Measurements from ENCODE around the gene CD55. TPM values are rescaled to one million over a fixed set of nuclear protein-coding genes. Genes with fewer than 3 reads are reported as not detected.
A peak's percentile ranks its signal among the peaks of the same experiment; 100 is the strongest.

CD55 gene
- total and polyA plus RNA-seq, 5 donors from 2014 or later = 45.4 to 120 (median 55.5) TPM

GRCh38 chr1:207306603-207307002 lies 14.9 kb upstream of the CD55 start:
- Mint-ChIP-seq H3K27ac (no peak overlapping the region), H3K27me3 (peaks cover 6% of the 10 kb centered on the region), H3K4me1 (peaks cover 14 to 27% (median 22%) of the 10 kb centered on the region in 4 donors), H3K9me3 (peaks cover 0 to 7% (median 0%) of the 10 kb centered on the region in 7 donors), H3K4me3 (no peak overlapping the region), H3K36me3 (peaks cover 7% of the 10 kb centered on the region)
- H3K27ac ChIP-seq (ENCODE audit: insufficient read depth, low read length, poor library complexity, severe bottlenecking) = no peak overlapping the region
- no peak overlapping the region for H3K4me3 ChIP-seq (ENCODE audit: low read depth, low read length)
- DNase-seq (no peak), ATAC-seq (ENCODE audit: low read depth in 2 of 2) (no peak)
- peaks cover 13% of the 10 kb centered on the region for H3K4me1 ChIP-seq (ENCODE audit: control insufficient read depth, insufficient read depth, low read length, poor library complexity, severe bottlenecking)
- H3K27me3 ChIP-seq (ENCODE audit: control insufficient read depth, insufficient read depth, low read length) = no peaks in the 10 kb centered on the region
- no peaks in the 10 kb centered on the region for H3K36me3 ChIP-seq (ENCODE audit: control insufficient read depth, insufficient read depth, low read length)
- H3K9me3 ChIP-seq (ENCODE audit: control insufficient read depth in 2 of 2, low read length in 2 of 2) = no peaks in the 10 kb centered on the region

- H3K36me3 ChIP-seq (ENCODE audit: control insufficient read depth, insufficient read depth, low read length) = no peaks in the 10 kb centered on the region
- no peak overlapping the region for H3K27ac Mint-ChIP-seq
- H3K4me1 ChIP-seq (ENCODE audit: control insufficient read depth, insufficient read depth, low read length, poor library complexity, severe bottlenecking) = peaks cover 13% of the 10 kb centered on the region
- H3K4me1 Mint-ChIP-seq = peaks cover 14 to 21% (median 18%) of the 10 kb centered on the region in 4 donors
- no peak overlapping the region for H3K27ac ChIP-seq (ENCODE audit: insufficient read depth, low read length, poor library complexity, severe bottlenecking)
- no peak for ATAC-seq (ENCODE audit: low read depth in 2 of 2)
- no peaks in the 10 kb centered on the region for H3K36me3 Mint-ChIP-seq
- peak overlapping the region; percentile 7 for H3K4me3 ChIP-seq (ENCODE audit: low read depth, low read length)
- H3K9me3 Mint-ChIP-seq = peaks cover 0 to 2% (median 0%) of the 10 kb centered on the region in 7 donors
- H3K9me3 ChIP-seq (ENCODE audit: control insufficient read depth in 2 of 2, low read length in 2 of 2) = no peaks in the 10 kb centered on the region
- DNase-seq = peak in 1 of 3 donors; percentile 37
- H3K27me3 ChIP-seq (ENCODE audit: control insufficient read depth, insufficient read depth, low read length) = no peaks in the 10 kb centered on the region
- peaks cover 7% of the 10 kb centered on the region for H3K27me3 Mint-ChIP-seq
- no peak overlapping the region for H3K4me3 Mint-ChIP-seq
Observed at GRCh38 chr1:207308451-207309190, 12.9 kb upstream of the CD55 start.

- peaks cover 0 to 2% (median 0%) of the 10 kb centered on the region in 7 donors for H3K9me3 Mint-ChIP-seq
- DNase-seq (no peak), ATAC-seq (ENCODE audit: low read depth in 2 of 2) (no peak)
- Histone ChIP-seq H3K27me3 (ENCODE audit: control insufficient read depth, insufficient read depth, low read length) (no peaks in the 10 kb centered on the region), H3K27ac (ENCODE audit: insufficient read depth, low read length, poor library complexity, severe bottlenecking) (no peak overlapping the region), H3K9me3 (ENCODE audit: control insufficient read depth in 2 of 2, low read length in 2 of 2) (no peaks in the 10 kb centered on the region), H3K4me3 (ENCODE audit: low read depth, low read length) (peak overlapping the region; percentile 4), H3K36me3 (ENCODE audit: control insufficient read depth, insufficient read depth, low read length) (no peaks in the 10 kb centered on the region), H3K4me1 (ENCODE audit: control insufficient read depth, insufficient read depth, low read length, poor library complexity, severe bottlenecking) (peaks cover 13% of the 10 kb centered on the region)
- peaks cover 14 to 21% (median 18%) of the 10 kb centered on the region in 4 donors for H3K4me1 Mint-ChIP-seq
- H3K4me3 Mint-ChIP-seq = peak overlapping the region in 1 of 4 donors; percentile 1
- H3K36me3 Mint-ChIP-seq = no peaks in the 10 kb centered on the region
- peak overlapping the region in 1 of 3 donors; percentile 94 for H3K27ac Mint-ChIP-seq
- H3K27me3 Mint-ChIP-seq = peaks cover 11% of the 10 kb centered on the region
Observed at GRCh38 chr1:207309745-207310273, 11.7 kb upstream of the CD55 start.

- no peaks in the 10 kb centered on the region for H3K36me3 ChIP-seq (ENCODE audit: control insufficient read depth, insufficient read depth, low read length)
- no peaks in the 10 kb centered on the region for H3K27me3 ChIP-seq (ENCODE audit: control insufficient read depth, insufficient read depth, low read length)
- no peak overlapping the region for H3K27ac ChIP-seq (ENCODE audit: insufficient read depth, low read length, poor library complexity, severe bottlenecking)
- no peak for DNase-seq
- H3K36me3 Mint-ChIP-seq = no peaks in the 10 kb centered on the region
- no peak for ATAC-seq (ENCODE audit: low read depth in 2 of 2)
- peaks cover 13% of the 10 kb centered on the region for H3K4me1 ChIP-seq (ENCODE audit: control insufficient read depth, insufficient read depth, low read length, poor library complexity, severe bottlenecking)
- peaks cover 0 to 2% (median 0%) of the 10 kb centered on the region in 7 donors for H3K9me3 Mint-ChIP-seq
- no peak overlapping the region for H3K4me3 ChIP-seq (ENCODE audit: low read depth, low read length)
- H3K27ac Mint-ChIP-seq = no peak overlapping the region
- peaks cover 14 to 22% (median 19%) of the 10 kb centered on the region in 4 donors for H3K4me1 Mint-ChIP-seq
- H3K27me3 Mint-ChIP-seq = peaks cover 15% of the 10 kb centered on the region
- H3K9me3 ChIP-seq (ENCODE audit: control insufficient read depth in 2 of 2, low read length in 2 of 2) = no peaks in the 10 kb centered on the region
- H3K4me3 Mint-ChIP-seq = no peak overlapping the region
Observed at GRCh38 chr1:207311888-207312603, 9.4 kb upstream of the CD55 start.

GRCh38 chr1:207312604-207312920 lies 8.9 kb upstream of the CD55 start:
- no peak overlapping the region for H3K4me3 ChIP-seq (ENCODE audit: low read depth, low read length)
- no peaks in the 10 kb centered on the region for H3K9me3 ChIP-seq (ENCODE audit: control insufficient read depth in 2 of 2, low read length in 2 of 2)
- Mint-ChIP-seq H3K27ac (no peak overlapping the region), H3K4me3 (no peak overlapping the region), H3K4me1 (peaks cover 14 to 22% (median 19%) of the 10 kb centered on the region in 4 donors), H3K36me3 (no peaks in the 10 kb centered on the region), H3K27me3 (peaks cover 16% of the 10 kb centered on the region), H3K9me3 (no peaks in the 10 kb centered on the region)
- H3K27me3 ChIP-seq (ENCODE audit: control insufficient read depth, insufficient read depth, low read length) = no peaks in the 10 kb centered on the region
- H3K36me3 ChIP-seq (ENCODE audit: control insufficient read depth, insufficient read depth, low read length) = no peaks in the 10 kb centered on the region
- peaks cover 13% of the 10 kb centered on the region for H3K4me1 ChIP-seq (ENCODE audit: control insufficient read depth, insufficient read depth, low read length, poor library complexity, severe bottlenecking)
- H3K27ac ChIP-seq (ENCODE audit: insufficient read depth, low read length, poor library complexity, severe bottlenecking) = no peak overlapping the region
- ATAC-seq (ENCODE audit: low read depth in 2 of 2) (no peak), DNase-seq (no peak)

GRCh38 chr1:207313131-207313530 lies 8.3 kb upstream of the CD55 start:
- no peaks in the 10 kb centered on the region for H3K27me3 ChIP-seq (ENCODE audit: control insufficient read depth, insufficient read depth, low read length)
- DNase-seq (no peak), ATAC-seq (ENCODE audit: low read depth in 2 of 2) (no peak)
- no peaks in the 10 kb centered on the region for H3K9me3 ChIP-seq (ENCODE audit: control insufficient read depth in 2 of 2, low read length in 2 of 2)
- H3K36me3 Mint-ChIP-seq = no peaks in the 10 kb centered on the region
- H3K27me3 Mint-ChIP-seq = peaks cover 16% of the 10 kb centered on the region
- H3K4me3 Mint-ChIP-seq = no peak overlapping the region
- H3K9me3 Mint-ChIP-seq = no peaks in the 10 kb centered on the region
- H3K4me1 ChIP-seq (ENCODE audit: control insufficient read depth, insufficient read depth, low read length, poor library complexity, severe bottlenecking) = peaks cover 13% of the 10 kb centered on the region
- no peak overlapping the region for H3K27ac Mint-ChIP-seq
- no peak overlapping the region for H3K4me3 ChIP-seq (ENCODE audit: low read depth, low read length)
- H3K27ac ChIP-seq (ENCODE audit: insufficient read depth, low read length, poor library complexity, severe bottlenecking) = no peak overlapping the region
- H3K36me3 ChIP-seq (ENCODE audit: control insufficient read depth, insufficient read depth, low read length) = no peaks in the 10 kb centered on the region
- peaks cover 14 to 24% (median 19%) of the 10 kb centered on the region in 4 donors for H3K4me1 Mint-ChIP-seq

- no peaks in the 10 kb centered on the region for H3K36me3 ChIP-seq (ENCODE audit: control insufficient read depth, insufficient read depth, low read length)
- H3K9me3 Mint-ChIP-seq = no peaks in the 10 kb centered on the region
- no peak overlapping the region for H3K27ac Mint-ChIP-seq
- H3K4me1 Mint-ChIP-seq = peaks cover 4 to 13% (median 5%) of the 10 kb centered on the region in 4 donors
- H3K27me3 ChIP-seq (ENCODE audit: control insufficient read depth, insufficient read depth, low read length) = no peaks in the 10 kb centered on the region
- no peaks in the 10 kb centered on the region for H3K9me3 ChIP-seq (ENCODE audit: control insufficient read depth in 2 of 2, low read length in 2 of 2)
- peaks cover 15% of the 10 kb centered on the region for H3K27me3 Mint-ChIP-seq
- no peak overlapping the region for H3K27ac ChIP-seq (ENCODE audit: insufficient read depth, low read length, poor library complexity, severe bottlenecking)
- ATAC-seq (ENCODE audit: low read depth in 2 of 2) (no peak), DNase-seq (no peak)
- peaks cover under 1% of the 10 kb centered on the region for H3K4me1 ChIP-seq (ENCODE audit: control insufficient read depth, insufficient read depth, low read length, poor library complexity, severe bottlenecking)
- no peaks in the 10 kb centered on the region for H3K36me3 Mint-ChIP-seq
- no peak overlapping the region for H3K4me3 ChIP-seq (ENCODE audit: low read depth, low read length)
- no peak overlapping the region for H3K4me3 Mint-ChIP-seq
Observed at GRCh38 chr1:207314816-207315215, 6.7 kb upstream of the CD55 start.
